HCT116 (cell line): Measurements from ENCODE around the gene MTG1. TPM values are rescaled to one million over a fixed set of nuclear protein-coding genes. Genes with fewer than 3 reads are reported as not detected.

Experiments used
- ATAC-seq: fragments of 200-7000 bp; cut with Tn5 transposase; 2 replicates; pipeline ENCODE4 v1.9.1; 2020; ENCODE audit warnings: mild to moderate bottlenecking, moderate library complexity
- BruUV-seq: library from RNA; stranded (reverse); fragments of 400-500 nt; replicated peaks from 2 replicates; lab custom pipeline; 2021; lab: Mats Ljungman, UMichigan
- CTCF ChIA-PET: fragments of 300-600 bp; sonication (Branson Sonifier 250); formaldehyde crosslinking; loops from one replicate; lab custom pipeline; 2021; ENCODE audit warnings: antibody characterized with exemption; lab: Charles Lee
- POLR2A ChIA-PET: fragments of 300-600, 350-600 bp; sonication (Branson Sonifier 250); formaldehyde crosslinking; loops from one replicate; lab custom pipeline; 2021; ENCODE audit warnings: antibody characterized with exemption; lab: Charles Lee
- RAD21 ChIA-PET, 2 experiments: fragments of 300-600 bp; sonication (Branson Sonifier 250); formaldehyde crosslinking; loops; one replicate each; lab custom pipeline; 2023; ENCODE audit warnings: low total read pairs in 2 of 2; ENCODE audit not compliant: uncharacterized antibody in 2 of 2, unreplicated experiment in 2 of 2, low non-redundant PET in 1 of 2; lab: Charles Lee
- DNase-seq: peaks from one replicate; pipeline ENCODE4 v3.0.0-alpha.2; 2010; ENCODE audit warnings: low read depth, low spot score
- H2AFZ ChIP-seq: fragments of 200-600 bp; shearing (Covaris generic), sonication (generic); 2 replicates; pipeline ENCODE4 v1.6.1; 2017; ENCODE audit warnings: low read depth, mixed run types, mixed read lengths, antibody characterized with exemption, low read length; ENCODE audit not compliant: poor library complexity, severe bottlenecking
- H3K27ac ChIP-seq: 2 replicates; pipeline ENCODE4 v1.5.1; 2012; ENCODE audit warnings: low read depth, low read length
- H3K27me3 ChIP-seq: fragments of 200-600 bp; sonication (generic); 2 replicates; pipeline ENCODE4 v1.6.1; 2016; ENCODE audit warnings: mixed run types, low read length, mixed read lengths; ENCODE audit not compliant: insufficient read depth
- H3K36me3 ChIP-seq, 2 experiments: fragments of 200-500 bp in 1 of 2; fragments of 200-600 bp in 1 of 2; sonication (Bioruptor generic) in 1 of 2; sonication (generic) in 1 of 2; 2 replicates each; pipeline versions ENCODE4 v1.5.1 to v1.6.1; 2014 to 2016; ENCODE audit warnings: low read length in 2 of 2, inconsistent platforms in 1 of 2, mixed read lengths in 1 of 2, mixed run types in 1 of 2; ENCODE audit not compliant: insufficient read depth in 2 of 2, control insufficient read depth in 1 of 2
- H3K4me1 ChIP-seq, 2 experiments: fragments of 200-600 bp in 1 of 2; sonication (generic) in 1 of 2; 2 replicates each; pipeline versions ENCODE4 v1.5.1 to v1.6.1; 2012 to 2017; ENCODE audit warnings: low read length in 2 of 2, inconsistent platforms in 1 of 2, mild to moderate bottlenecking in 1 of 2, mixed read lengths in 1 of 2, mixed run types in 1 of 2, moderate library complexity in 1 of 2; ENCODE audit not compliant: insufficient read depth in 2 of 2, control insufficient read depth in 1 of 2
- H3K4me2 ChIP-seq: fragments of 200-600 bp; sonication (generic); 2 replicates; pipeline ENCODE4 v1.6.1; 2017; ENCODE audit warnings: mixed run types, low read length, mixed read lengths
- H3K4me3 ChIP-seq, 2 experiments: fragments of 200-600 bp in 1 of 2; sonication (generic) in 1 of 2; replicated peaks in 1 of 2; 2 replicates each; pipeline ENCODE4 v1.5.1; 2011 to 2016; ENCODE audit warnings: low read length in 2 of 2, control low read depth in 1 of 2, low read depth in 1 of 2, mild to moderate bottlenecking in 1 of 2, mixed read lengths in 1 of 2, mixed run types in 1 of 2
- H3K79me2 ChIP-seq: fragments of 200-600 bp; sonication (generic); 2 replicates; pipeline ENCODE4 v1.6.1; 2017; ENCODE audit warnings: mild to moderate bottlenecking, mixed run types, low read length, moderate library complexity, mixed read lengths; ENCODE audit not compliant: insufficient read depth
- H3K9ac ChIP-seq: fragments of 200-600 bp; sonication (generic); 2 replicates; pipeline ENCODE4 v1.6.1; 2016; ENCODE audit warnings: low read length, mixed read lengths
- H3K9me2 ChIP-seq: fragments of 200-600 bp; sonication (generic), shearing (Covaris generic); 2 replicates; pipeline ENCODE4 v1.6.1; 2017; ENCODE audit warnings: mixed run types, mild to moderate bottlenecking, moderate library complexity; ENCODE audit not compliant: insufficient read depth
- H3K9me3 ChIP-seq, 2 experiments: fragments of 200-500 bp in 1 of 2; fragments of 200-600 bp in 1 of 2; sonication (Bioruptor generic) in 1 of 2; sonication (generic) in 1 of 2; 2 replicates each; pipeline ENCODE4 v1.6.1; 2014 to 2017; ENCODE audit warnings: low read length in 2 of 2, mixed read lengths in 2 of 2, inconsistent platforms in 1 of 2, low read depth in 1 of 2, mild to moderate bottlenecking in 1 of 2, mixed run types in 1 of 2, moderate library complexity in 1 of 2; ENCODE audit not compliant: control insufficient read depth in 1 of 2, insufficient read depth in 1 of 2
- H4K20me1 ChIP-seq: fragments of 200-600 bp; sonication (generic), shearing (Covaris generic); 2 replicates; pipeline ENCODE4 v1.6.1; 2017; ENCODE audit warnings: mixed run types, mild to moderate bottlenecking, moderate library complexity; ENCODE audit not compliant: insufficient read depth
- CTCF ChIP-seq, 3 experiments: fragments of 200-600 bp in 1 of 3; sonication (generic) in 1 of 3; IDR thresholded peaks in 2 of 3; conservative IDR thresholded peaks in 1 of 3; 2 replicates each; pipeline ENCODE4 v1.5.1; 2012 to 2017; ENCODE audit warnings: low read depth in 2 of 3, low read length in 2 of 3, antibody characterized with exemption in 1 of 3, borderline replicate concordance in 1 of 3, control low read depth in 1 of 3, mild to moderate bottlenecking in 1 of 3, mixed read lengths in 1 of 3, mixed run types in 1 of 3, moderate library complexity in 1 of 3; ENCODE audit not compliant: insufficient read depth in 1 of 3
- EGR1 ChIP-seq: IDR thresholded peaks from 2 replicates; pipeline ENCODE4 v1.6.1; 2012; ENCODE audit warnings: low read depth
- EZH2phosphoT487 ChIP-seq: fragments of 200-600 bp; IDR thresholded peaks from 2 replicates; pipeline ENCODE4 v1.6.1; 2018; ENCODE audit warnings: antibody characterized with exemption, borderline replicate concordance
- FOSL1 ChIP-seq: IDR thresholded peaks from 2 replicates; pipeline ENCODE4 v1.6.1; 2012; ENCODE audit warnings: low read depth
- POLR2A ChIP-seq: IDR thresholded peaks from 2 replicates; pipeline ENCODE4 v1.7.0; 2011; ENCODE audit warnings: borderline replicate concordance; ENCODE audit not compliant: insufficient read depth, insufficient read length; ENCODE audit errors: extremely low read depth
- RAD21 ChIP-seq: IDR thresholded peaks from 2 replicates; pipeline ENCODE4 v1.6.1; 2012; ENCODE audit warnings: low read depth, mild to moderate bottlenecking
- SIN3A ChIP-seq: IDR thresholded peaks from 2 replicates; pipeline ENCODE4 v1.6.1; 2012; ENCODE audit warnings: low read depth
- ZFX ChIP-seq: fragments of 450-650 bp; IDR thresholded peaks from 2 replicates; pipeline ENCODE4 v1.6.1; 2017
- intact Hi-C: fragments of 100-400 bp; cut with micrococcal nuclease; formaldehyde crosslinking; loops from 2 replicates; pipeline ENCODE4 v1.10.0; 2022
- total RNA-seq: library from RNA; stranded (reverse); gene quantifications from one replicate; pipeline ENCODE4 v1.2.1, GENCODE V29; 2021; ENCODE audit not compliant: unreplicated experiment

MTG1 gene
- total RNA-seq, 1 experiment from 2014 or later = 23.1 TPM

DNA sequence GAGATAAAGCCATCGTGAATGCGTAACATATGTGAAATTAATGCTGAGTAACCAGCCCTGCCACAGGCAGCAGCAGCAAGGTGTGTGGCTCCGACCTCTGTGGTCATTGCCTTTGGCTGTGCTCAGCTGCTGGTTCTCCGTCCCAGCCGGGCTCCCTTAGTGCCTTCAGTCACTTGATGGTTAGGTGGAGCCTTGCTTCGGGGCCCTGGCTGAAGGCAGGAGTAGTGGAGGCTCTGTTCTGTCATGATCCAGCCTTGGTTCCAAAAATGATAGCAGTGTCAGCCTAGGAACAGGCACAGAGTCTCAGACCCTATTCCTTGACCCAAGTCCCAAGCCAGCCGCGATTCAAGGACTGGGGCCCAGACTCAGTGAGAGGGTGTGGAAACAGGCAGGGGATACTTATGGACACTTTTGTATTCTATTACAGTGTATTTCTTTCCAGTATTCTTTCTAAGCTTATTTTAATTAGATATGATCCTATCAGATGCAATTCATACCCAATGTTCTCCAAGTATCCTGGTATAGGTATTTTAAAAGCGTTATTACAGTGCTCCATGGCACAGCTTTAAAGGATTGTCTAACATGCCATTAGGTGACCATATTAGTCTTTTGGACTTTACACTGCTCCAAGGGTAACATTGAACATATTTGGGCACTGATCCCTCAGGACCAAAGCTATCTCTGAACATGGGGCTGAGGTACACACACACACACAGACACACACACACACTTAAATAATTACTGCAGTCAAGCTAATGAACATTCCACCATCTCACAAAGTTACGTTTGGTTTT is 68.8 kb downstream of the MTG1 start:
- H3K9ac ChIP-seq = no peak overlapping the region
- H3K4me1 ChIP-seq = no peaks in the 10 kb centered on the region
- no TSS peak for BruUV-seq
- H3K27me3 ChIP-seq = no peaks in the 10 kb centered on the region
- POLR2A ChIA-PET = no interaction called here
- no peak overlapping the region for H2AFZ ChIP-seq
- TF ChIP-seq RAD21 = no peak
- H4K20me1 ChIP-seq = no peaks in the 10 kb centered on the region
- H3K36me3 ChIP-seq = no peaks in the 10 kb centered on the region
- intact Hi-C loops = no loop called here
- DNase-seq (no peak), ATAC-seq (no peak)
- H3K27ac ChIP-seq = no peak overlapping the region
- RAD21 ChIA-PET = no interaction called here
- no peaks in the 10 kb centered on the region for H3K9me2 ChIP-seq
- CTCF ChIA-PET = no interaction called here
- no peaks in the 10 kb centered on the region for H3K9me3 ChIP-seq
- no peak overlapping the region for H3K4me2 ChIP-seq
- H3K79me2 ChIP-seq = no peaks in the 10 kb centered on the region
- no peak overlapping the region for H3K4me3 ChIP-seq

- DNase-seq = no peak
- Histone ChIP-seq H3K27ac (no peak overlapping the region), H3K4me1 (no peaks in the 10 kb centered on the region), H4K20me1 (no peaks in the 10 kb centered on the region), H3K9me2 (no peaks in the 10 kb centered on the region), H3K27me3 (no peaks in the 10 kb centered on the region), H3K4me3 (no peak overlapping the region), H3K9ac (no peak overlapping the region), H3K36me3 (no peaks in the 10 kb centered on the region), H3K79me2 (no peaks in the 10 kb centered on the region), H2AFZ (no peak overlapping the region), H3K4me2 (no peak overlapping the region), H3K9me3 (no peaks in the 10 kb centered on the region)
- POLR2A ChIA-PET = no interaction called here
- no peak for TF ChIP-seq EZH2phosphoT487
- TF ChIP-seq EGR1 = no peak
- TF ChIP-seq CTCF (IDR thresholded peaks at IDR 0.05 in 2 of 3, conservative IDR thresholded peaks at IDR 0.05 in 1 of 3; ENCODE audit: borderline replicate concordance in 1 of 3, insufficient read depth in 1 of 3, low read depth in 2 of 3, low read length in 2 of 3) = no peak
- TF ChIP-seq POLR2A = no peak
- TF ChIP-seq SIN3A = no peak
- no peak for TF ChIP-seq RAD21
- no peak for TF ChIP-seq ZFX
- TF ChIP-seq FOSL1 = no peak
- CTCF ChIA-PET = no interaction called here
- ATAC-seq = no peak
- intact Hi-C loops = no loop called here
- RAD21 ChIA-PET = no interaction called here
- BruUV-seq = no TSS peak
Measured at GRCh38 chr10:133464582-133465031, 70.7 kb downstream of the MTG1 start.
